A673 (cell line): ENCODE data around the gene KCNK3. TPM values are rescaled to one million over a fixed set of nuclear protein-coding genes. Genes with fewer than 3 reads are reported as not detected.

ENCODE experiments used
- BruUV-seq: library from RNA; stranded (reverse); fragments of 400-500 nt; replicated peaks from 2 replicates; lab custom pipeline; 2021; lab: Mats Ljungman, UMichigan
- CTCF ChIA-PET: fragments of 300-600 bp; sonication (Branson Sonifier 250); formaldehyde crosslinking; loops from one replicate; lab custom pipeline; 2022; ENCODE audit warnings: antibody characterized with exemption; lab: Charles Lee
- POLR2A ChIA-PET: fragments of 300-600 bp; sonication (Branson Sonifier 250); formaldehyde crosslinking; loops from one replicate; lab custom pipeline; 2022; ENCODE audit warnings: antibody characterized with exemption; ENCODE audit not compliant: low non-redundant PET; lab: Charles Lee
- DNase-seq: peaks from one replicate; pipeline ENCODE4 v3.0.0-alpha.2; 2015; ENCODE audit warnings: low spot score
- H3K27ac ChIP-seq: fragments of 200-600 bp; sonication (generic); 2 replicates; pipeline ENCODE4 v1.5.1; 2016; ENCODE audit warnings: mixed run types, low read depth, mild to moderate bottlenecking, mixed read lengths, antibody characterized with exemption, low read length; ENCODE audit not compliant: poor library complexity, severe bottlenecking
- H3K27me3 ChIP-seq: fragments of 200-600 bp; sonication (generic); replicated peaks from 2 replicates; pipeline ENCODE4 v1.6.1; 2017; ENCODE audit warnings: mixed run types, low read depth, mild to moderate bottlenecking, mixed read lengths, antibody characterized with exemption, low read length; ENCODE audit not compliant: insufficient read depth, poor library complexity
- H3K36me3 ChIP-seq: fragments of 200-600 bp; sonication (generic); 2 replicates; pipeline ENCODE4 v1.6.1; 2016; ENCODE audit warnings: mixed run types, mild to moderate bottlenecking, mixed read lengths, antibody characterized with exemption, low read length; ENCODE audit not compliant: insufficient read depth, poor library complexity, severe bottlenecking
- H3K4me1 ChIP-seq: fragments of 200-600 bp; sonication (generic); 2 replicates; pipeline ENCODE4 v1.6.1; 2017; ENCODE audit warnings: mixed run types, mild to moderate bottlenecking, mixed read lengths, antibody characterized with exemption, low read length; ENCODE audit not compliant: insufficient read depth, poor library complexity, severe bottlenecking
- H3K4me3 ChIP-seq: fragments of 200-600 bp; sonication (generic); 2 replicates; pipeline ENCODE4 v1.5.1; 2016; ENCODE audit warnings: low read depth, mixed run types, mild to moderate bottlenecking, mixed read lengths, low read length; ENCODE audit not compliant: poor library complexity, severe bottlenecking
- H3K9me3 ChIP-seq: fragments of 200-600 bp; sonication (generic); 2 replicates; pipeline ENCODE4 v1.6.1; 2016; ENCODE audit warnings: mixed run types, low read depth, mild to moderate bottlenecking, mixed read lengths, antibody characterized with exemption, low read length; ENCODE audit not compliant: poor library complexity, severe bottlenecking
- CTCF ChIP-seq: fragments of 300-800, 200-600 bp; sonication (generic); conservative IDR thresholded peaks from 2 replicates; pipeline ENCODE4 v1.5.1; 2017; ENCODE audit warnings: low read depth, mild to moderate bottlenecking, antibody characterized with exemption, low read length, moderate library complexity, mixed read lengths
- EZH2 ChIP-seq: fragments of 200-600 bp; sonication (generic); IDR thresholded peaks from 2 replicates; pipeline ENCODE4 v1.6.1; 2017; ENCODE audit warnings: borderline replicate concordance, low read depth, mild to moderate bottlenecking, mixed read lengths, antibody characterized with exemption, low read length; ENCODE audit not compliant: poor library complexity, severe bottlenecking
- intact Hi-C: fragments of 100-400 bp; cut with micrococcal nuclease; formaldehyde crosslinking; loops from one replicate; pipeline ENCODE4 v1.10.0; 2022; ENCODE audit not compliant: unreplicated experiment
- total RNA-seq: library from RNA; stranded (reverse); gene quantifications from 2 replicates; pipeline ENCODE4 v1.2.3, GENCODE V29; 2021

Gene KCNK3
- total RNA-seq, 1 experiment from 2014 or later = 0.13 TPM

GRCh38 chr2:26668856-26669750 is 23.4 kb upstream of the KCNK3 start:
- Histone ChIP-seq H3K4me3 (no peak overlapping the region), H3K27ac (no peak overlapping the region), H3K27me3 (no peaks in the 10 kb centered on the region), H3K9me3 (no peaks in the 10 kb centered on the region), H3K4me1 (peaks cover 3% of the 10 kb centered on the region), H3K36me3 (no peaks in the 10 kb centered on the region)
- BruUV-seq = no TSS peak
- TF ChIP-seq CTCF (no peak), EZH2 (no peak)
- ChIA-PET CTCF (interaction anchor here (0.7 kb wide), 1 partner anchor 90 kb away, joined by 4 read pairs; no protein-coding TSS in a partner anchor), POLR2A (no interaction called here)
- intact Hi-C loops = no loop called here
- DNase-seq = no peak

- ChIA-PET POLR2A (no interaction called here), CTCF (no interaction called here)
- Histone ChIP-seq H3K27ac (no peak overlapping the region), H3K9me3 (no peaks in the 10 kb centered on the region), H3K4me1 (peaks cover 3% of the 10 kb centered on the region), H3K4me3 (no peak overlapping the region), H3K36me3 (no peaks in the 10 kb centered on the region), H3K27me3 (no peaks in the 10 kb centered on the region)
- intact Hi-C loops = no loop called here
- peak; percentile 40 for DNase-seq
- no peak for TF ChIP-seq EZH2
- TF ChIP-seq CTCF = no peak
- no TSS peak for BruUV-seq
Observed at GRCh38 chr2:26670171-26670570, 22.4 kb upstream of the KCNK3 start.

GRCh38 chr2:26670931-26671460 is 21.5 kb upstream of the KCNK3 start:
- CTCF ChIA-PET = no interaction called here
- no peak for TF ChIP-seq EZH2
- TF ChIP-seq CTCF = no peak
- BruUV-seq = no TSS peak
- Histone ChIP-seq H3K36me3 (no peaks in the 10 kb centered on the region), H3K27me3 (no peaks in the 10 kb centered on the region), H3K27ac (no peak overlapping the region), H3K9me3 (no peaks in the 10 kb centered on the region), H3K4me1 (peaks cover 3% of the 10 kb centered on the region), H3K4me3 (no peak overlapping the region)
- intact Hi-C loops = no loop called here
- POLR2A ChIA-PET = no interaction called here
- no peak for DNase-seq
